Mucosa of descending colon (tissue), 3 donors: ENCODE results near the gene RFWD3. TPM values are rescaled to one million over a fixed set of nuclear protein-coding genes. Genes with fewer than 3 reads are reported as not detected.
"Not testable (repeated sequence)": the region's sequence is repeated elsewhere in the genome, so short reads cannot be mapped to it uniquely, and the experiment has no call there.

Experiments
- ATAC-seq: fragments of 200-7000 bp; cut with Tn5 transposase; one replicate; pipeline ENCODE4 v1.9.1; 2020; ENCODE audit warnings: mild to moderate bottlenecking, moderate library complexity
- DNase-seq, 3 donors: peaks; one replicate each; pipeline ENCODE4 v3.0.0-alpha.2; 2020
- H3K36me3 ChIP-seq: fragments of 200-600 bp; one replicate; pipeline ENCODE4 v1.8.0; 2021; ENCODE audit warnings: low read depth, mild to moderate bottlenecking
- H3K4me1 ChIP-seq: fragments of 200-600 bp; one replicate; pipeline ENCODE4 v1.8.0; 2021; ENCODE audit warnings: low read depth, mild to moderate bottlenecking
- H3K4me3 ChIP-seq: fragments of 200-600 bp; one replicate; pipeline ENCODE4 v1.8.0; 2021; ENCODE audit warnings: mild to moderate bottlenecking
- H3K9me3 ChIP-seq: fragments of 200-600 bp; one replicate; pipeline ENCODE4 v1.8.0; 2021; ENCODE audit warnings: mild to moderate bottlenecking
- CTCF ChIP-seq: fragments of 200-600 bp; IDR thresholded peaks from one replicate; pipeline ENCODE4 v1.8.0; 2022; ENCODE audit warnings: antibody characterized with exemption, mild to moderate bottlenecking
- intact Hi-C, 2 donors: fragments of 100-400 bp; cut with DNase I in 1 of 2; cut with micrococcal nuclease in 1 of 2; formaldehyde crosslinking; loops; one replicate each; pipeline versions ENCODE4 v1.11.0 to v1.11.1; 2022; cut with DNase I, micrococcal nuclease
- total RNA-seq, 3 donors: library from RNA; stranded (reverse); fragmentation: NEBNext Ultra II Directional in 2 of 3; extraction: Animal tissue kit (Norgen Biotek cat#: 25700) in 2 of 3; gene quantifications; one replicate each; pipeline versions ENCODE4 v1.2.1 to v1.2.4, GENCODE V29; 2021 to 2023
- donor health status: DM: no; HTN: no; CAD: no; lungs with moderate emphysema.
- donor health status: DM: no; HTN: no; CAD: no.
- donor health status: DM: no; HTN: yes; CAD: no.

RFWD3 gene
- total RNA-seq, 3 donors from 2014 or later: 19.0 to 27.9 (median 25.7) TPM

- DNase-seq: no peak
- TF ChIP-seq CTCF: no peak
- H3K4me3 ChIP-seq: no peak overlapping the region
- ATAC-seq: no peak
- H3K9me3 ChIP-seq: no peaks in the 10 kb centered on the region
- H3K36me3 ChIP-seq: no peaks in the 10 kb centered on the region
- intact Hi-C loops: no loop called here
- H3K4me1 ChIP-seq: peaks cover 9% of the 10 kb centered on the region
Observed at GRCh38 chr16:74661064-74661463, 5.6 kb downstream of the RFWD3 start.

GRCh38 chr16:74660383-74660782 is 6.3 kb downstream of the RFWD3 start:
- no peaks in the 10 kb centered on the region for H3K9me3 ChIP-seq
- TF ChIP-seq CTCF: no peak
- intact Hi-C loops: no loop called here
- ATAC-seq (no peak), DNase-seq (no peak)
- H3K36me3 ChIP-seq: no peaks in the 10 kb centered on the region
- H3K4me1 ChIP-seq: peaks cover 4% of the 10 kb centered on the region
- H3K4me3 ChIP-seq: no peak overlapping the region

GRCh38 chr16:74659041-74659440 is 7.6 kb downstream of the RFWD3 start:
- H3K36me3 ChIP-seq: no peaks in the 10 kb centered on the region
- no peak for ATAC-seq
- H3K4me1 ChIP-seq: no peaks in the 10 kb centered on the region

GRCh38 chr16:74657870-74658642 is 8.6 kb downstream of the RFWD3 start:
- ATAC-seq: no peak
- intact Hi-C loops: no loop called here
- Histone ChIP-seq H3K9me3 (no peaks in the 10 kb centered on the region), H3K4me3 (no peak overlapping the region), H3K4me1 (no peaks in the 10 kb centered on the region), H3K36me3 (no peaks in the 10 kb centered on the region)
- no peak for TF ChIP-seq CTCF
- no peak for DNase-seq

More at GRCh38 chr16:74659041-74659440, 7.6 kb downstream of the RFWD3 start:
- H3K4me3 ChIP-seq: no peak overlapping the region
- no peaks in the 10 kb centered on the region for H3K9me3 ChIP-seq
- no peak for TF ChIP-seq CTCF
- DNase-seq: no peak
- intact Hi-C loops: no loop called here

GRCh38 chr16:74654536-74655050 is 12.1 kb downstream of the RFWD3 start:
- Histone ChIP-seq H3K4me3 (no peak overlapping the region), H3K4me1 (no peaks in the 10 kb centered on the region), H3K36me3 (no peaks in the 10 kb centered on the region), H3K9me3 (no peaks in the 10 kb centered on the region)
- DNase-seq (no peak), ATAC-seq (no peak)
- no peak for TF ChIP-seq CTCF
- intact Hi-C loops: no loop called here

GRCh38 chr16:74652883-74653282 is 13.8 kb downstream of the RFWD3 start:
- ATAC-seq, H3K9me3 ChIP-seq, DNase-seq, H3K4me1 ChIP-seq, intact Hi-C loops, H3K4me3 ChIP-seq, H3K36me3 ChIP-seq: not testable (repeated sequence)
